Activated naive CD4-positive, alpha-beta T cell (primary cell): ENCODE results near the gene HES2.
"Not testable (repeated sequence)": the region's sequence is repeated elsewhere in the genome, so short reads cannot be mapped to it uniquely, and the experiment has no call there.

Source experiments
- DNase-seq, 4 experiments: peaks; one replicate each; lab custom pipeline; 2025; lab: John Stamatoyannopoulos, UW

Gene HES2

DNA sequence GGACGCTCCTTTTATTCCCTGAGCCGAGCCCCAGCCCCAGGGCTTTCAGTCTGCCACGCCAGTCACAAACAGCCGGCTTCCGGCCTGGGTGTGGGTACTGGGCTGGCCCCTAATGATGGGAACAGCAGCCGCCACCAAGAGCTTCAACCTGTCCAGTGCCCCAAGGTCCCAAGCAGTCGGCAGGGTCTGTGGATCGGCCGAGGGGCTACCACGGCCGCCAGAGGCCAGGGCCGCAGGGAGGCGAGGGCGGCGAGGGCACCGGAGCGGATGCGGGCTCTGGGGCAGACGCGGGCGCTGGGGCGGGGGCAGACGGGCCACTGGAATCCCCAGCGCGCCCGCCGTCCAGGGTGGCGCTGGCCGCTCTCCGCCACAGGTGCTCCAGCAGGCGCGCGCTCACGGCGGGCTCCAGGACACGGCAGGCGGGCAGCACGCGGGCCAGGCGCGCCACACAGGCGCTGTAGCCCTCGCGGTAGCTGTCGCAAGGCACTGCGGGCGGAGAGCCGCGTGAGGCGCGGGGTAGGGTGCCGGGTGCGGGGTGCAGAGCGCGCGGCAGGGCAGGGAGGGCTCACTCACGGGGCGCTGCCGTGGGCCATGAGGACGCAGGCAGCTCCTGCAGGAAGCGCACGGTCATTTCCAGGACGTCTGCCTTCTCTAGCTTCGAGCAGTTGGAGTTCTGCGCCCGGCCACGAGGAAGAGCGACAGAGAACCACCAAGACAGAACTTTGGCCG, 887 bp downstream of the HES2 start:
- no peak for DNase-seq

DNA sequence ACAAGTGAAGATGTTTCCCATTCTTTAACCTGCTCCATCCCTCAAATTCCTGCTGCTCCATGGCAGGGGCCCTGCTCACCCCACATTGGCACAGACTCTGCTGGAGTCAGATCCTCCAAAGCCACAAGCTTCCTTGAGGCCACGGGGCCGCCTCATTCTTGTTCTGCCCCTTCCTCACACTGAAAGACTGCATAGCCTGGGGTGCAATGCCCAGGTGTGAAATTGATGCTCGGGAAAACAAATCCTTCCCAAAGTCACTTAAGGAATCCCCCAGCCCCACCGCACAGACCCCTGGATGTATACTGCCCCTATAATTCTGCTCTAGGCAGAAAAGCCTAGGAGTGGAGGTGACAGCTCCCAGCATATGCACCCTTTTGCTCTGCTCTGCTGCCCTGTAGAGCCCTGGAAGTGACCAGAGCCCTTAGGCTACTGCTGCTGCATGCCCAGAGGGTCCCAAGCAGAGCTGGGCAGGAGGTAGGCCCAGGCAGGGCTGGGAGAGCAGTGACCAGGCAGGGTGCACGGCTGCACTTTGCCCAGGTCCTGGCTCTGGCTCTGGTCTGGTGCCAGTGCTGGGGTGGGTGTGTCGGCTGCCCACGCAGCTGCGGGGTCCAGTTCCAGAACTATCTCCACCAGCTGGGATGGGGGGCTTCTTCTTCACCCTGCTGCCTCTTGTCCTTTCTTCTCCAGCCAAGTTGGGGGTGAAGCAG, 1.6 kb downstream of the HES2 start:
- no peak for DNase-seq

DNA sequence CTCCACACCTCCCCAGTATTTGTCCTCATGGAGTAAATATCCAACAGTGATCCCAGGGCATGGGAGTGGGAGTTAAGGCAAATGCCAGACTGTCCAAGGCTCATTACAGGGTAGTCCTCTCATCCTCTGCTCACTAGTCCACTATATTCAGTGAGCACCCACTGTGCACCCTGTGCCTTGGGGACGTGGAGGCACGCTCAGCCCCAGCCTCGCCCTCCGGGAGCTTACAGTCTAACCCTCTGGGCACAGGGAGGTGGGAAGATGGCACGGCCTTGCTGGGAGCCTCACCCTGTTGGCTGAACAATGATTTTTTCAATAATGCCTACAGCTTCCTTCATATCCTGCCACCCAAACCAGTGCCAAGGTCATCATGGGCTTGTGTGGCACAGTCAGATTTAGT, 2.8 kb downstream of the HES2 start:
- DNase-seq: no peak

DNA sequence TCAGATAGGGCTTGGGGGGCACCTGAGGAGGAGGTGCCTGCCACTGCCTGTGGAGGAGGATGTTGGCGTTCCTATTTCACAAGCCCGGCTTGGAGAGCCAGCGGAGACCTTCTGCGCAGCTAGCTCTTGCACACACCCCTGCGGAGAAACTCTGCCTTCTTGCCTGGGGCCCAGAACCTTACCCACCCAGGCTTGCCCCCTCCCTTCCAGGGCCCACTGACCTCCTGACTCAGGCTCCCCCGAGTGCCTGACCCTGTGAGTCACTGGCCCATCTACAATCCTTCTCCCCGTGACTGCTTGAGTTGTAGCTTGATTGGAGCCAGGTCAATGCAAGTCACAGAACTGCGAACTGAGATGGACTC, 3.4 kb downstream of the HES2 start:
- no peak for DNase-seq

GRCh38 chr1:6414881-6415626, 4.7 kb downstream of the HES2 start:
- DNase-seq: no peak

DNA sequence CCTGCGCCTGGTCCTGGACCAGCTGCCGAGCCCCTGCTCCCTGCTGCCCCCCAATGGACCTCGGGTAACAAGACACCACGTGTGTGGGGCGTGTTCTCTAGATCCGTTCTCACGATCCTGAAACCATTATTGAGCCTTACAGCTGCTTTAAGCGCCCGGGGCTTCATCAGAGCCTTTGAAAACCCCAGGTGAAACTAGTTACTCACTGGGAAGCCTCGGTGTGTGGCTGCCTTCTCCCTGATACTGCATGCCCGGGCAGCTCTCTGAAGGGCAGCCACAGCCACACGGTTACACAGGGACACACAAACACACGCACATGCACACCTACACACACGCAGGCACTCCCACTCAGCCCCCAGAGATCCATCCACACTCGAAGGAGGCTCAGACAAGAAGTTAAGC, 5.3 kb downstream of the HES2 start:
- DNase-seq: peak in 2 of 4 experiments; percentile 12 to 16

GRCh38 chr1:6412896-6413295, 6.8 kb downstream of the HES2 start:
- DNase-seq: no peak

- DNase-seq: no peak
Observed at GRCh38 chr1:6410248-6410893, 9.3 kb downstream of the HES2 start.

DNA sequence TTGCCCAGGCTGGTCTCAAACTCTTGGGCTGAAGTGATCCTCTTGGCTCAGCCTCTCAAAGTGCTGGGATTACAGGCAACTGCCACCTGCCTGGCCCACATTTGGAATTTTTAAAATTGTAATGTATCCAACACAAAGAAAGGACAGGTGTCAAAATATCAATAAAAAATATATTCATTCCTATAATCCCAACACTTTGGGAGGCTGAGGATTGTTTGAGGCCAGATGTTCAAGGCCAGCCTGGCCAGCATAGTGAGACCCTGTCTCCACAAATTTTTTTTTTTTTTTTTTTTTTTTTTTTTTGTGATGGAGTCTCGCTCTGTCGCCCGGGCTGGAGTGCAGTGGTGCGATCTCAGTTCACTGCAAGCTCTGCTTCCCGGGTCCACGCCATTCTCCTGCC, 10.0 kb downstream of the HES2 start:
- DNase-seq: no peak

DNA sequence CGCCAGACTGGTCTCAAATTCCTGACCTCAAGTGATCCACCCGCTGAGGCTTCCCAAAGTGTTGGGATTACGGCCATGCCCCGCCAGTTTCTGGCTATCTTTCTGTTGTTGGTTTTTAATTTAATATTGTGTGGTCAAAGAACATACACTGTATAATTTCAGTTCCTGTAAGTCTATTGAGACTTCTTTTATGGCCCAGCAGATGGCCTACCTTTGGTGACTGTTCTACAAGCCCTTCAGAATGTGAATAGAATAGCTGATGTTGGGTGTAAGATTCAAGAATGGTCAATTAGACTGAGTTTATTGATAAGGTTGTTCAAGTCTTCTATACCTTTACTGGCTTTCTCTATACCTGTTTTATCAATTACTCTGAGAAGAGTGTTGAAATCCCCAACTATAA, 10.7 kb downstream of the HES2 start:
- no peak for DNase-seq

GRCh38 chr1:6408023-6408422, 11.7 kb downstream of the HES2 start:
- no peak for DNase-seq

DNA sequence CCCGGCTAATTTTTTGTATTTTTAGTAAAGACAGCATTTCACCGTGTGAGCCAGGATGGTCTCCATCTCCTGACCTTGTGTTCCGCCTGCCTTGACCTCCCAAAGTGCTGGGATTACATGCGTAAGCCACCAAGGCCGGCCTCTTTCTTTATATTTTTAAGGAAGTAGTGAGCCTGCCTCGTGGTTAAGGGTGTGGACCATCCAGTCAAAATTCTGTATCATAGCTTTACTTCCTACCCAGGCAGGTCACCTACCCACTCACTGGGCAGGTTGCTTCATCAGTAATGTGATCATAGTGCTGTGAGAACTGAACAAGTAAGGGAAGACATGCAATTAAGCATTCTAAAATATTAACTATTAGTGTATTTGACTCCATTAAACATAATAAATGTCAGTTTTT, 18.0 kb downstream of the HES2 start:
- no peak for DNase-seq

DNA sequence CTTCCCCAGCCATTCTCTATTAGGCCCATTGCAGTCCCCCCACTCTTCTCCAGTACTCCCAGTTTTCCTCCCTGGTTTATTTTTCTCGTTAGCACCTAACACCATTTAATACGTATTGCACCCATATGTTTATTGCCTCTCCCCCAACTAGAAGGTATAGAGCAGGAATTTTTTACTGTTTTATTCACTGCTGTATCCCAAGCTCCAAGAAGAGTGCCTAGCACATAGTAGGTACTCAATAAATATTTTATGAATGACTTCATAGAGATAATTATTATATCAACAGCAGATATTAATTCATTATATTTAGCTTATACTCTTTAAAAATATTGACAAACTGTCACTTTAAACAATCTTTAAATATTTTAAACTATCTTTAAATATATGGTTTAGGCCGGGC, 20.4 kb downstream of the HES2 start:
- no peak for DNase-seq

GRCh38 chr1:6397844-6398441, 21.8 kb downstream of the HES2 start:
- no peak for DNase-seq

- no peak for DNase-seq
Observed at GRCh38 chr1:6396998-6397397, 22.7 kb downstream of the HES2 start.

DNA sequence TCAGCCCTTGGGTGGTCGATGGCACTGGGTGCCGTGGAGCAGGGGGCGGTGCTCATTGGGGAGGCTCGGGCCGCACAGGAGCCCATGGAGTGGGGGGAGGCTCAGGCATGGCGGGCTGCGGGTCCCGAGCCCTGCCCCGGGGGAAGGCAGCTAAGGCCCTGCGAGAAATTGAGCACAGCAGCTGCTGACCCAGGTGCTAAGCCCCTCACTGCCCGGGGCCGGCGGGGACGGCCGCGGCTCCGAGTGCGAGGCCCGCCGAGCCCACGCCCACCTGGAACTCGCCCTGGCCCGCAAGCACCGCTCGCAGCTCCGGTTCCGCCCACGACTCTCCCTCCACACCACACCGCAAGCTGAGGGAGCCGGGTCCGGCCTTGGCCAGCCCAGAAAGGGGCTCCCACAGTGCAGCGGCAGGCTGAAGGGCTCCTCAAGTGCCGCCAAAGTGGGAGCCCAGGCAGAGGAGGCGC, 23.9 kb downstream of the HES2 start:
- not testable (repeated sequence) for DNase-seq

DNA sequence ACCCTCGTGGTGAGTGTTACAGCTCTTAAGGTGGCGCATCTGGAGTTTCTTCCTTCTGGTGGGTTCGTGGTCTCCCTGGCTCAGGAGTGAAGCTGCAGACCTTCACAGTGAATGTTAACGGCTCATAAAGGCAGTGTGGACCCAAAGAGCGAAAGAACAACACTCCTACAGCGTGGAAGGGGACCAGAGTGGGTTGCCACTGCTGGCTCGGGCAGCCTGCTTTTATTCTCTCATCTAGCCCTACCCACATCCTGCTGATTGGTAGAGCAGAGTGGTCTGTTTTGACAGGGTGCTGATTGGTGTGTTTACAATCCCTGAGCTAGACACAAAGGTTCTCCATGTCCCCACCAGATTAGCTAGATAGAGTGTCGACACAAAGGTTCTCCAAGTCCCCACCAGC, 24.6 kb downstream of the HES2 start:
- not testable (repeated sequence) for DNase-seq

- DNase-seq: peak; percentile 74 to 94 (median 84)
Observed at GRCh38 chr1:6393400-6394187, 26.1 kb downstream of the HES2 start, which contains the start of gene ACOT7. TSS of gene ACOT7 (minus strand) at chr1:6393767. CDS start at chr1:6393399, 368 bp downstream.

DNA sequence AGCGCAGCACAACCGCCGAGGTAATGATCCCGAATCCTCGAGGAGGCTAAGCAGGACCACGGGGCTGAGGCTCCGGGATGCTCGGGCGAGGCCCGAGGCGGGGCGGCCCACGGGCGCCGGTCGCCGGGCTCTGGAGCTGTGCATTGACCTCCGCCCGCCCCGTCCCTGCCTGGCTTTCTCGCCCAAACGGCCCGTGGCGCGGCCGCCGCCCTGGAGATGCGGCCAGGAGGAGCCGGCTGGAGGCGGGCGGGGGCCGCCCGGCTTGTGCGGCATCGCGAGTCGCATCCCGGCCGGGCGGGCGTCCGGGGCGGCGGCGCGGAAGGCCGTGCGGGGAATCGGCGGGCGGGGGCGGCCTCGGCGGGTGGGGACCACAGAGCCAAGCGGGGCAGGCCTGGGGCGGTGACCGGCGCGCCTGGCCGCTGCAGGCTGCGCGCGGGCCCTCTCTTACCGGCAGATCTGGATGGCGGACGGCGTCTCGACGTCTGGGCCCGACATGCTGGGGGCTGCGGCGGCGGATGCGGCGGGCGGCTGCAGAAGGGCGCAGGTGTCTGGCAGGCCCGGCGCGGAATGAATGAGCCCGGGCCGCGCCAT, 26.8 kb downstream of the HES2 start:
- DNase-seq: no peak

GRCh38 chr1:6391951-6392808, 27.5 kb downstream of the HES2 start:
- no peak for DNase-seq
